NT2/D1 (cell line): Measurements from ENCODE around the gene ANKRD16.

ENCODE experiments used
- DNase-seq: peaks from one replicate; pipeline ENCODE4 v3.0.0-alpha.2; 2011; ENCODE audit warnings: low read depth, low spot score
- H3K27me3 ChIP-seq: 2 replicates; pipeline ENCODE4 v1.6.0; 2011; ENCODE audit warnings: mild to moderate bottlenecking; ENCODE audit not compliant: insufficient read length, insufficient read depth
- H3K36me3 ChIP-seq: 2 replicates; pipeline ENCODE4 v1.6.1; 2011; ENCODE audit warnings: mild to moderate bottlenecking, low read length, mixed read lengths; ENCODE audit not compliant: insufficient read depth, insufficient read length
- H3K4me1 ChIP-seq: 2 replicates; pipeline ENCODE4 v1.5.1; 2011; ENCODE audit not compliant: insufficient read depth, insufficient read length
- H3K4me3 ChIP-seq: 2 replicates; pipeline ENCODE4 v1.5.1; 2011; ENCODE audit warnings: low read depth; ENCODE audit not compliant: insufficient read length
- H3K9ac ChIP-seq: 2 replicates; pipeline ENCODE4 v1.6.0; 2011; ENCODE audit warnings: low read depth; ENCODE audit not compliant: insufficient read length
- H3K9me3 ChIP-seq: 2 replicates; pipeline ENCODE4 v1.5.1; 2011; ENCODE audit warnings: mild to moderate bottlenecking, low read length; ENCODE audit not compliant: insufficient read depth
- SUZ12 ChIP-seq: IDR thresholded peaks from 2 replicates; pipeline ENCODE4 v1.6.1; 2011; ENCODE audit not compliant: insufficient read length, insufficient read depth; ENCODE audit errors: extremely low read depth
- YY1 ChIP-seq: IDR thresholded peaks from 2 replicates; pipeline ENCODE4 v1.6.1; 2011; ENCODE audit not compliant: insufficient read length, insufficient read depth
- ZNF274 ChIP-seq: IDR thresholded peaks from 2 replicates; pipeline ENCODE4 v1.6.1; 2011; ENCODE audit warnings: mild to moderate bottlenecking, low read depth, low read length

The ANKRD16 gene

DNA sequence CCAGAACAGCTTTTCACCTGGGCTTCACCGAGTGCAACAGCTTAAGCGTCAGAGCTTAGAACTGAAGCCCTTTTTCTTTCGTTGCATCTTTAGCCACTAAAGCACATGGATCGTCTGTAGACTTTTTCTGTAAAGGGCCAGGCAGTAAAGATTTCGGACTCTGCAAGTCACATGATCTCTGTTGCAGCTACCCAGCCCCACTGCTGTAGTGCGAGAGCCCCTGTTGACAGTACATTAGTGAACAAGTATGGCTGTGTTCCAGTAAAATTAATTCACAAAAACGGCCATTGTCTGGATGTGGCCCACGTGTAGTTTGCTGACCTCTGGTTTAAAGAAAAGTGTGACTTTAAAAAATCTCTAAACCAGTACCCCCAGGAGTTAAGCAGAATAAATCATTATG, 39.7 kb upstream of the ANKRD16 start:
- H3K36me3 ChIP-seq: peaks cover 77% of the 10 kb centered on the region
- no peak for TF ChIP-seq YY1
- no peak for TF ChIP-seq SUZ12
- TF ChIP-seq ZNF274: no peak
- no peaks in the 10 kb centered on the region for H3K9me3 ChIP-seq
- no peak overlapping the region for H3K4me3 ChIP-seq
- H3K9ac ChIP-seq: no peak overlapping the region
- no peaks in the 10 kb centered on the region for H3K4me1 ChIP-seq
- no peak for DNase-seq
- no peaks in the 10 kb centered on the region for H3K27me3 ChIP-seq

DNA sequence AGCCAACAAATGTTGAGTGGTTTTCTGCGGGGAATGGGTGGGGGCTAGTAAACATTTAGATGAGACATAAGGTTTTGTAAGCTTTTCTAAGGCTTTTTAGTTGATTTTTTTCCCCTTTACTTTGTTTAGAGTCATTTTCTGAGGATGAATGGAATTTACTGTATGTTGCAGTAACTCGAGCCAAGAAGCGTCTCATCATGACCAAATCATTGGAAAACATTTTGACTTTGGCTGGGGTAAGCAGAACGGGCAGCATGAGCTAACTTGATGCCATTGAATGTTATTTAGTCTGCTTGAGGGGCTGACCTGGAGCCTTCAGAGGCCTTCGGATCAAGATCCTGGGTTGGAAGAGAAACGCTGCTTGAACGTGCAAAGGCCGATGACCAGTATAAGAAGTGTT, 37.6 kb upstream of the ANKRD16 start:
- DNase-seq: no peak
- TF ChIP-seq SUZ12: no peak
- no peak for TF ChIP-seq ZNF274
- TF ChIP-seq YY1: no peak
- peaks cover 89% of the 10 kb centered on the region for H3K36me3 ChIP-seq

DNA sequence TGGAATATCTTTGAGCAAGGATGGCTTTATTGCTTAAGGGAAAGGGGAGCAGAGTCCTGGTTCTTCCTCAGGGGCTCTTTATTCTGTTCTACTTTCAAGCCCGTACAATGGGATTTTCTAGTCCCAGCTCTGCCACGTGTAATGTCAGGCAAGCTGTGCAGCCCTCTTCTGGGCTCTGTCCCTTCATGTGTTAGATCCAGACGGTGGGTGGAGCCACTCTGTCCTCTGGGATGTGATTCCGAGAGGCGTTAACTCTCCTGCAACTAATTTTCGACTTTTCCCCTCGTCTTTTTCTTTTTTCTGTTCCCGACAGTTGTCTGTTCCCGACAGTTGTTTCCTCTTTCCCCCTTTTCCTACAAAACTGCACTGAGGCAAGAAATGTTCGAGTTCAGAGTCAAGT, 35.2 kb upstream of the ANKRD16 start:
- peaks cover 88% of the 10 kb centered on the region for H3K36me3 ChIP-seq
- no peak overlapping the region for H3K9ac ChIP-seq

More for the DNA sequence above, 37.6 kb upstream of the ANKRD16 start:
- Histone ChIP-seq H3K9ac (no peak overlapping the region), H3K4me3 (no peak overlapping the region), H3K9me3 (no peaks in the 10 kb centered on the region), H3K27me3 (no peaks in the 10 kb centered on the region), H3K4me1 (no peaks in the 10 kb centered on the region)

DNA sequence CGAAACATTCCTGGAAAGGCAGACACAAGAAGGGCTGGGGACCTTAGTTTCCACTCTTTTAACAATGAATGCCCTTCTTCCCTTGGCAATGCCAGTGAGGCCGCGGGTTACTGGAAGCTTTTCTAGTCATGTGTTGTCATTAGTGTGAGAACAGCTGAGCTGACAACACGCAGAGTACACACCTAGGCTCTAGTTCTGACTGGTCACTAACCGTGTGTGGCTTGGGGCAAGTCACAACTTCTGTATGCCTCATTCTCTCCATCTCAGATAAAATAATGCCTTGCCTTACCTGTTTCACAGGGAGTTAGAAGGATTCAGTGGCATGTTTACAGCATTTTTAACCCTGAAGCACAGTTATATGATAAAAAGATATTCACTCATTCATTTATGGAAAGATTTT, 32.1 kb upstream of the ANKRD16 start:
- TF ChIP-seq SUZ12 (no peak), YY1 (no peak), ZNF274 (no peak)
- Histone ChIP-seq H3K36me3 (peaks cover 89% of the 10 kb centered on the region), H3K9ac (no peak overlapping the region), H3K4me3 (no peak overlapping the region), H3K27me3 (no peaks in the 10 kb centered on the region), H3K9me3 (no peaks in the 10 kb centered on the region), H3K4me1 (no peaks in the 10 kb centered on the region)
- no peak for DNase-seq

More for the DNA sequence above, 35.2 kb upstream of the ANKRD16 start:
- no peak for DNase-seq
- H3K4me3 ChIP-seq: no peak overlapping the region
- no peaks in the 10 kb centered on the region for H3K27me3 ChIP-seq
- no peaks in the 10 kb centered on the region for H3K9me3 ChIP-seq
- no peaks in the 10 kb centered on the region for H3K4me1 ChIP-seq
- TF ChIP-seq SUZ12: no peak
- TF ChIP-seq ZNF274: no peak
- no peak for TF ChIP-seq YY1

DNA sequence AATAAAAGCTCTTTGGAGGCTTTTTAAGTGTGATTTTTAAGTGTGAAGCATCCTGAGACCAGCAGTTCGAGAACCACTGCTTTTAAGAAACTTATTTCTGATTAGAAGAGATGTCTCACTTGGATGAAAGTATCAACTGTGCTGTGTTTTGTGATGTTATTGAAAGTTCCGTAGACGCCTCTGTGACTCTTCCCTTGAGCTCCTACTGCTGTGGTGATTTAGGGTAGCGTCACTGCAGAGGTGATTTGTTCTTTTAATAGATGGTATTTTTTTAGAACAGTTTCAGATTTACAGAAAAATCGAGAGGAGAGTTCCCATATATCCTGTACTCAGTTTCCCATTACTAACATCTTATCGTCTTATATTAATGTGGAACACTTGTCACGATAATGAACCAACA, 29.9 kb upstream of the ANKRD16 start:
- Histone ChIP-seq H3K4me3 (no peak overlapping the region), H3K27me3 (no peaks in the 10 kb centered on the region), H3K4me1 (no peaks in the 10 kb centered on the region), H3K9ac (no peak overlapping the region), H3K36me3 (peaks cover 91% of the 10 kb centered on the region), H3K9me3 (no peaks in the 10 kb centered on the region)
- TF ChIP-seq SUZ12 (no peak), ZNF274 (no peak), YY1 (no peak)
- no peak for DNase-seq

DNA sequence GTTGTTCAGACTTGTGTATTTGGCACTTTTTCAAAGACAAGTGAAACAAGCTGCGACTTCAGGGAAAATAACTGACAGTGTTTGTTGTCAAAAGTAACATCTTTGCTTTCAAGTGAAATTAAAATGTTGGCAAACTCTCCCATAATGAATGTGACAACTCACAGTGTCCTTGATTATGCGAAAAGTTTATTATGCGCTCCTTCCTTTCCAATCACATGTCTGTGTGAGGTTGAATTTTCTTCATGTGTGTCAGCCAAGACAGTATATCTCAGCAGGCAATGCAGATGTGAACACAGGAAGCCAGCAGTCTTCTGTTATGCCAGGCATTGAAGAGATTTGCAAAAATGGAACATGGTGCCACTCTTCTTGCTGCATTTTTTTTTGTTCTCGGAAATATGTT, 29.1 kb upstream of the ANKRD16 start:
- peaks cover 92% of the 10 kb centered on the region for H3K36me3 ChIP-seq
- DNase-seq: no peak
- no peak overlapping the region for H3K9ac ChIP-seq
- H3K9me3 ChIP-seq: no peaks in the 10 kb centered on the region
- no peaks in the 10 kb centered on the region for H3K4me1 ChIP-seq
- no peak overlapping the region for H3K4me3 ChIP-seq
- no peaks in the 10 kb centered on the region for H3K27me3 ChIP-seq
- TF ChIP-seq SUZ12 (no peak), YY1 (no peak), ZNF274 (no peak)

DNA sequence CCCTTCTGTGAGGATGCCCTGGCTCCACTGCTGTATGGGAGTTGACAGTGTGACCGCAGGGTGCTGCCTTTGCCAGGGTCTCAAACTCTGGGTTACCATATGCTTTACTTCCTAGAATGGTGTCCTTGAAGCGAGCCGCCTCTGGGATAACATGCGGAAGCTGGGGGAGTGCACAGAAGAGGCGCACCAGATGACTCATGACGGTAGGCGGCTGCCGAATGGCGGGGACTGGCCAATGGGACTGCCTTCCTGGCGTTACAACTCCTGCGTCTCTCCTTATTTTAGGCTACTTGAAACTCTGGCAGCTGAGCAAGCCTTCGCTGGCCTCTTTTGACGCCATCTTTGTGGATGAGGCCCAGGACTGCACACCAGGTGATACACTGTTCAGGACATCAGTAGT, 27.6 kb upstream of the ANKRD16 start:
- TF ChIP-seq ZNF274 (no peak), SUZ12 (no peak), YY1 (no peak)
- peaks cover 93% of the 10 kb centered on the region for H3K36me3 ChIP-seq

More for the DNA sequence above, 27.6 kb upstream of the ANKRD16 start:
- Histone ChIP-seq H3K4me3 (no peak overlapping the region), H3K27me3 (no peaks in the 10 kb centered on the region), H3K9ac (no peak overlapping the region), H3K9me3 (no peaks in the 10 kb centered on the region), H3K4me1 (no peaks in the 10 kb centered on the region)
- DNase-seq: no peak
